Activated T-helper 9 cell treated with anti-CD3 and anti-CD28 coated beads, Interleukin-2, amount 50 U/mL, for 16 hours (primary cell): Measurements from ENCODE around the gene C20orf204.
A peak's percentile ranks its signal among the peaks of the same experiment; 100 is the strongest.

Source experiments
- DNase-seq: peaks from one replicate; pipeline ENCODE4 v3.0.0-alpha.2; 2020; ENCODE audit warnings: low read depth

Gene C20orf204

GRCh38 chr20:64056889-64057627 is 21.1 kb downstream of the C20orf204 start:
- no peak for DNase-seq

- DNase-seq, result peak; percentile 69
Measured at GRCh38 chr20:64057628-64058498, 21.9 kb downstream of the C20orf204 start.

GRCh38 chr20:64058536-64058935 is 22.6 kb downstream of the C20orf204 start:
- no peak for DNase-seq

GRCh38 chr20:64062276-64062595 is 26.3 kb downstream of the C20orf204 start:
- no peak for DNase-seq

GRCh38 chr20:64062596-64063388 is 26.8 kb downstream of the C20orf204 start, which contains the start of gene TCEA2:
Gene TCEA2, plus strand, starts transcription at chr20:64063198. Its CDS starts 115 bp downstream, at chr20:64063313.
- peak; percentile 93 for DNase-seq

GRCh38 chr20:64063389-64064144 is 27.6 kb downstream of the C20orf204 start:
- peak; percentile 31 for DNase-seq

- no peak for DNase-seq
Measured at GRCh38 chr20:64064145-64064698, 28.2 kb downstream of the C20orf204 start.

- DNase-seq, result no peak
Measured at GRCh38 chr20:64065062-64065973, 29.3 kb downstream of the C20orf204 start.

- no peak for DNase-seq
Measured at GRCh38 chr20:64065974-64066343, 30.0 kb downstream of the C20orf204 start.

- no peak for DNase-seq
Measured at GRCh38 chr20:64067005-64067632, 31.1 kb downstream of the C20orf204 start.

GRCh38 chr20:64067733-64068307 is 31.8 kb downstream of the C20orf204 start:
- DNase-seq, result no peak

- DNase-seq, result no peak
Measured at GRCh38 chr20:64068386-64069208, 32.6 kb downstream of the C20orf204 start.

- DNase-seq, result no peak
Measured at GRCh38 chr20:64069209-64069613, 33.2 kb downstream of the C20orf204 start.

GRCh38 chr20:64069614-64070243 is 33.7 kb downstream of the C20orf204 start:
- DNase-seq, result no peak

- DNase-seq, result no peak
Measured at GRCh38 chr20:64070244-64070993, 34.4 kb downstream of the C20orf204 start.

- no peak for DNase-seq
Measured at GRCh38 chr20:64071341-64072332, 35.7 kb downstream of the C20orf204 start.
